ENCODE data around the gene PBOV1.

The PBOV1 gene

GRCh38 chr6:138258991-138259390 lies 40.7 kb upstream of the PBOV1 start:
- Histone ChIP-seq H3K4me3 (ENCODE audit: low read depth in 1 of 2, low read length in 1 of 2) (no peak overlapping the region), H3K4me1 (ENCODE audit: control insufficient read depth in 1 of 2, insufficient read depth in 1 of 2, low read depth in 1 of 2, low read length in 1 of 2) (no peaks in the 10 kb centered on the region), H3K27ac (no peak overlapping the region), H3K27me3 (no peaks in the 10 kb centered on the region), H3K36me3 (no peaks in the 10 kb centered on the region), H3K9me3 (no peaks in the 10 kb centered on the region)
- TF ChIP-seq CTCF (IDR thresholded peaks at IDR 0.05) = no peak

- Histone ChIP-seq H3K4me1 (ENCODE audit: control insufficient read depth in 1 of 2, insufficient read depth in 1 of 2, low read depth in 1 of 2, low read length in 1 of 2) (no peaks in the 10 kb centered on the region), H3K9me3 (no peaks in the 10 kb centered on the region), H3K27me3 (no peaks in the 10 kb centered on the region), H3K27ac (no peak overlapping the region), H3K4me3 (ENCODE audit: low read depth in 1 of 2, low read length in 1 of 2) (no peak overlapping the region), H3K36me3 (no peaks in the 10 kb centered on the region)
- TF ChIP-seq CTCF (IDR thresholded peaks at IDR 0.05) = no peak
Measured at GRCh38 chr6:138258197-138258596, 39.9 kb upstream of the PBOV1 start.

- Histone ChIP-seq H3K4me3 (ENCODE audit: low read depth in 1 of 2, low read length in 1 of 2) (no peak overlapping the region), H3K27me3 (no peaks in the 10 kb centered on the region), H3K4me1 (ENCODE audit: control insufficient read depth in 1 of 2, insufficient read depth in 1 of 2, low read depth in 1 of 2, low read length in 1 of 2) (no peaks in the 10 kb centered on the region), H3K9me3 (no peaks in the 10 kb centered on the region), H3K36me3 (no peaks in the 10 kb centered on the region), H3K27ac (no peak overlapping the region)
- no peak for TF ChIP-seq CTCF (IDR thresholded peaks at IDR 0.05)
Measured at GRCh38 chr6:138257638-138258040, 39.3 kb upstream of the PBOV1 start.

GRCh38 chr6:138255443-138255842 lies 37.2 kb upstream of the PBOV1 start:
- Histone ChIP-seq H3K9me3 (no peaks in the 10 kb centered on the region), H3K36me3 (no peaks in the 10 kb centered on the region), H3K4me3 (ENCODE audit: low read depth in 1 of 2, low read length in 1 of 2) (no peak overlapping the region), H3K4me1 (ENCODE audit: control insufficient read depth in 1 of 2, insufficient read depth in 1 of 2, low read depth in 1 of 2, low read length in 1 of 2) (no peaks in the 10 kb centered on the region), H3K27ac (no peak overlapping the region), H3K27me3 (no peaks in the 10 kb centered on the region)
- TF ChIP-seq CTCF (IDR thresholded peaks at IDR 0.05) = no peak

- H3K27ac ChIP-seq = no peak overlapping the region
- H3K4me1 ChIP-seq (ENCODE audit: control insufficient read depth in 1 of 2, insufficient read depth in 1 of 2, low read depth in 1 of 2, low read length in 1 of 2) = no peaks in the 10 kb centered on the region
- no peaks in the 10 kb centered on the region for H3K27me3 ChIP-seq
- no peaks in the 10 kb centered on the region for H3K9me3 ChIP-seq
- H3K36me3 ChIP-seq = no peaks in the 10 kb centered on the region
- no peak for TF ChIP-seq CTCF (IDR thresholded peaks at IDR 0.05)
- no peak overlapping the region for H3K4me3 ChIP-seq (ENCODE audit: low read depth in 1 of 2, low read length in 1 of 2)
Measured at GRCh38 chr6:138253731-138254130, 35.4 kb upstream of the PBOV1 start.

All from neutrophil (primary cell).